RWPE2 (cell line): ENCODE measurements around the gene CACNG7.

Experiments used
- ATAC-seq: fragments of 200-7000 bp; cut with Tn5 transposase; 3 replicates; pipeline ENCODE4 v1.9.1; 2021; ENCODE audit warnings: low read depth
- DNase-seq: peaks from one replicate; pipeline ENCODE4 v3.0.0-alpha.2; 2020; ENCODE audit warnings: low spot score
- H3K27ac ChIP-seq: fragments of 450-650 bp; 2 replicates; pipeline ENCODE4 v1.5.1; 2017; ENCODE audit warnings: mild to moderate bottlenecking; ENCODE audit not compliant: poor library complexity, severe bottlenecking
- H3K27me3 ChIP-seq: fragments of 250-450 bp; sonication (Bioruptor Pico); 2 replicates; pipeline ENCODE4 v1.5.1; 2021; ENCODE audit warnings: mild to moderate bottlenecking, moderate library complexity; ENCODE audit not compliant: insufficient read depth, poor library complexity, severe bottlenecking
- H3K36me3 ChIP-seq: fragments of 250-450 bp; sonication (Bioruptor Pico); 2 replicates; pipeline ENCODE4 v1.5.1; 2020; ENCODE audit warnings: low read depth, mild to moderate bottlenecking, moderate library complexity
- H3K4me1 ChIP-seq: fragments of 250-450 bp; sonication (Bioruptor Pico); 2 replicates; pipeline ENCODE4 v1.5.1; 2021; ENCODE audit warnings: mild to moderate bottlenecking, moderate library complexity; ENCODE audit not compliant: insufficient read depth, poor library complexity, severe bottlenecking
- H3K4me3 ChIP-seq: fragments of 250-450 bp; sonication (Bioruptor Pico); 2 replicates; pipeline ENCODE4 v1.5.1; 2021; ENCODE audit warnings: mild to moderate bottlenecking, moderate library complexity; ENCODE audit not compliant: severe bottlenecking
- H3K9me3 ChIP-seq: fragments of 250-450 bp; sonication (Bioruptor Pico); 2 replicates; pipeline ENCODE4 v1.5.1; 2021; ENCODE audit warnings: mild to moderate bottlenecking, moderate library complexity; ENCODE audit not compliant: severe bottlenecking
- TF ChIP-seq, protein P1 (sequence below): fragments of 450-650 bp; IDR thresholded peaks from one replicate; pipeline ENCODE4 v1.5.1; 2017; ENCODE audit warnings: mild to moderate bottlenecking, moderate library complexity; ENCODE audit not compliant: poor library complexity, severe bottlenecking

CACNG7 gene

DNA sequence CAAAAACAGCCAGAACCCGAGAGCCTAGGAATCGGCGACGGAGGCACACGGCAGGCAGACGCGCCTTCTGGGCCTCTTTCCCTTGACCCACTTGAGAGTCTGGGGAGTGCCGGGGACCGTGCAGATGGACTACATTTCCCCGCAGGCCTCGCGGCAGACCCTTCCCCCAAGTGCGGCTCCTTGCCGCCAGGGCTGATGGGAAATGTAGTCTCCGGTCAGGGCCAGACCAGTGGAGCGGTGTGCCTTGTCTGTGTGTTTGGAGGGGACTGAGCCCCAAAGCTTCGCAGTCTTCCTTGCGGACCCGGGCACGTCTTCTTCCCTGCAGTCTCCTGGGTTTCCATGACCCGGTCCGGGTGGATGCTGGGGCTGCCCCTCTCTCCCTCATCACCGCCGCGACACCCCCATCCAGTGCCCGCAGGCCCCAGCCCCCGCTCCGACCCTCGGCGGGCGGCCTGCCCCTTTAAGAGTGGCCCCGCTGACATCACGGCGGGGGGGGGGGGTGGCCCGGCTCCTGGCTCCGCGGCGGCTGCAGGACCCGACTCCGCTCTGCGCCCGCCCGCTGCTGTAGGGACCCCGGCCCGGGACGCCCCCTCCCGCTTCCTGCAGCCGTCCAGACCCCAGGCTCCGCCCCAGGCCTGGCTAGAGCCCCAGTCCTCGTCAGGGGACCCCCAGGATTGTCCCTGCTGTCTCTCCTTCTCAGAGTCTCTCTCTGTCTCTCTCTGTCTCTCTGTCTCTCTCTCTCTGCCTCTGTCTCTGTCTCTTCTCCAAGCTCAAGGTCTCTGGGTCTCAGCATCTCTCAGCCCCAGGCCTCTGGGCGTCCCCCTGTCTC is 758 bp upstream of the CACNG7 start:
- ATAC-seq (peak; percentile 78), DNase-seq (no peak)
- Histone ChIP-seq H3K4me3 (no peak overlapping the region), H3K36me3 (no peaks in the 10 kb centered on the region), H3K9me3 (no peaks in the 10 kb centered on the region), H3K27ac (no peak overlapping the region), H3K4me1 (no peaks in the 10 kb centered on the region), H3K27me3 (peaks cover 53% of the 10 kb centered on the region)
- TF ChIP-seq, protein P1, sequence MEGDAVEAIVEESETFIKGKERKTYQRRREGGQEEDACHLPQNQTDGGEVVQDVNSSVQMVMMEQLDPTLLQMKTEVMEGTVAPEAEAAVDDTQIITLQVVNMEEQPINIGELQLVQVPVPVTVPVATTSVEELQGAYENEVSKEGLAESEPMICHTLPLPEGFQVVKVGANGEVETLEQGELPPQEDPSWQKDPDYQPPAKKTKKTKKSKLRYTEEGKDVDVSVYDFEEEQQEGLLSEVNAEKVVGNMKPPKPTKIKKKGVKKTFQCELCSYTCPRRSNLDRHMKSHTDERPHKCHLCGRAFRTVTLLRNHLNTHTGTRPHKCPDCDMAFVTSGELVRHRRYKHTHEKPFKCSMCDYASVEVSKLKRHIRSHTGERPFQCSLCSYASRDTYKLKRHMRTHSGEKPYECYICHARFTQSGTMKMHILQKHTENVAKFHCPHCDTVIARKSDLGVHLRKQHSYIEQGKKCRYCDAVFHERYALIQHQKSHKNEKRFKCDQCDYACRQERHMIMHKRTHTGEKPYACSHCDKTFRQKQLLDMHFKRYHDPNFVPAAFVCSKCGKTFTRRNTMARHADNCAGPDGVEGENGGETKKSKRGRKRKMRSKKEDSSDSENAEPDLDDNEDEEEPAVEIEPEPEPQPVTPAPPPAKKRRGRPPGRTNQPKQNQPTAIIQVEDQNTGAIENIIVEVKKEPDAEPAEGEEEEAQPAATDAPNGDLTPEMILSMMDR = no peak

DNA sequence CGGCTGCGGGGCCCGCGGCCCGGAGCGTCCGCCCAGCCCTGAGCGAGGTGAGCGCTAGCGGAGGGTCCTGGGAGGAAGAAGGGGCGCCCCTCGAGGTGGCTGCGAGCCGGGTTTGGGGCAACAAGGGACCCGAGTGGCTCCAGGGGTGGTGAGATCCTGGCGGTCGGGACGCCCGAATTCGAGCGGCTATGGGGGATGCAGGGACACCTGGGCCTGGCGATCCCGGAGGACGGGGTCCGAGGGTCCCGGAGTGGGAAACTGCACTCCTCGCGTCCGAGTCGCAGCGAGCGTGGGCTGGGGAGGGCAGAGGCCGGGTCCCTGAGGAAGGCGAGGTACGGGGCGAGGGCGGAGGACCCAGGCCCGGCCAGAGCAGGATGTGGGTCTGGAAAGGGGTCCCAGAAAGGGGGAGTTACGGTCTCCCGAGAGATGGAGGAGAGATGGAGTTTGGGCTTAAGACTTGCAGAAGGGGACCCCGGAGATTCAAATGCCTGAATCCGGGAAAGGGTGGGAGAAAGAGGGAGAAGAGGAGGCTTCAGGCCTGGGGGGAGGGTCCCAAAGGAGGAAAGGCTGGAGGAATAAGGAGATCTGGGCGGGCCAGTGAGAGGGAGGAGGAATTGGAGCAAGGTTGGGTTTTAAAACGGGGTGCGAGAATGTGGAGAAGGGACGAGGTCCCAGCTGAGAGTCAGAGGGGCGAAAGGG is 542 bp downstream of the CACNG7 start:
- Histone ChIP-seq H3K27ac (no peak overlapping the region), H3K36me3 (no peaks in the 10 kb centered on the region), H3K9me3 (no peaks in the 10 kb centered on the region), H3K4me1 (no peaks in the 10 kb centered on the region), H3K4me3 (no peak overlapping the region), H3K27me3 (peaks cover 53% of the 10 kb centered on the region)
- ATAC-seq = no peak
- TF ChIP-seq, protein P1 = no peak
- peak; percentile 56 for DNase-seq

DNA sequence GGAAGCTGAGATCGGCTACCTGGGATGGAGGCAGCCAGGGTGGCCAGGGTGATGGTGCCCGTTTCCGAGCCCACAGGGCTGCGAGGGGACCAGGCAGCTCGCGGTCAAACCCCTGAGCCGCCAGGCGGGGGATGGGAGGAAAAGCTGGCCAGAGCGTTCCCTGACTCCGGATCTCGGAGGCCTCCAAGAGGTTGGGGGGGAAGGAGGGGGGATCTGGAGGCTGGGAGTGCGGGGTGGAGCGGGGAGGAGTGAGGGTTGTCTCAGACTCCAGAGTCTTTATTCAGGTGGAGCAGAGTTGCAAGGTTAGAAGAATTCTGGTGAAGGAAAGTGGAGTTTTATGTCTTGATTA is 1.1 kb downstream of the CACNG7 start:
- ATAC-seq (no peak), DNase-seq (no peak)
- TF ChIP-seq, protein P1 = no peak
- Histone ChIP-seq H3K27me3 (peaks cover 53% of the 10 kb centered on the region), H3K9me3 (no peaks in the 10 kb centered on the region), H3K36me3 (no peaks in the 10 kb centered on the region), H3K4me1 (no peaks in the 10 kb centered on the region), H3K27ac (no peak overlapping the region), H3K4me3 (no peak overlapping the region)

DNA sequence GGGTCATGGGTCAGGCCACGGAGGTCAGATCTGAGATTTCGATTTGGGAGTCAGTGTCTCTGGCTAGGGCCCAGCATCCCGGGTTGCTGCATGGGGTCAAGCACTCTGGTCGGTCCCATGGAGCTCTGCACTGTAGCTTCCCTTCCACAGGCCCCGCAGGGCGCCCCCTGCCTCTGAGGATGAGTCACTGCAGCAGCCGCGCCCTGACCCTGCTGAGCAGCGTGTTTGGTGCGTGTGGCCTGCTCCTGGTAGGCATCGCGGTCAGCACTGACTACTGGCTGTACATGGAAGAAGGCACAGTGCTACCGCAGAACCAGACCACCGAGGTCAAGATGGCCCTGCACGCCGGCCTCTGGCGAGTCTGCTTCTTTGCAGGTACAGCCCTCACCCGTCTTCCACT is 3.6 kb downstream of the CACNG7 start:
- Histone ChIP-seq H3K27ac (no peak overlapping the region), H3K4me3 (no peak overlapping the region), H3K27me3 (peaks cover 37% of the 10 kb centered on the region), H3K4me1 (no peaks in the 10 kb centered on the region), H3K36me3 (no peaks in the 10 kb centered on the region), H3K9me3 (no peaks in the 10 kb centered on the region)
- DNase-seq (no peak), ATAC-seq (no peak)
- TF ChIP-seq, protein P1 = no peak

DNA sequence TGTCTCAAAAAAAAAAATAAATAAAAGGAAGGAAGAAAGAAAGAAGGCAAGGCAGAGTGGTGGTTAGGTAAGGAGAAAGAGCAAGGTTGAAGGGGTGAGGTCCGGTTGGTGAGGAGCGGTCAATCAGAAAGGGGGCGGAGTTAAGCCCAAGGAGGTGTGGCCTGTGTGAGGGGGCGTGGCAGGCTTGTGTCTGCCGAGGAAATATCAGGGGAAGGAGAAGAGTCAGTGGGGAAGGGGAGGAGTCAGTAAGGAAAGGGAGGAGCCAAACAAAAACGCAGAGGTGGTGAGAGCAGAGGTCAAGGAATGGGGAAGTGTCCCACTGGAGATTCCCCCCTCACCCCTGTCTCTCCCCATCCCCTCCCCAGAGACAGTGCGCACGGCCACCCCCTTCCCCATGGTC is 5.9 kb downstream of the CACNG7 start:
- Histone ChIP-seq H3K27me3 (peaks cover 15% of the 10 kb centered on the region), H3K9me3 (no peaks in the 10 kb centered on the region), H3K36me3 (no peaks in the 10 kb centered on the region), H3K4me1 (no peaks in the 10 kb centered on the region), H3K27ac (no peak overlapping the region), H3K4me3 (no peak overlapping the region)
- TF ChIP-seq, protein P1 = no peak
- DNase-seq = no peak
- ATAC-seq = no peak
